SK-N-SH (cell line): ENCODE results near the gene MPDU1. TPM values are rescaled to one million over a fixed set of nuclear protein-coding genes. Genes with fewer than 3 reads are reported as not detected.

Experiments used
- CTCF ChIA-PET: fragments of 300-600, 350-600 bp; formaldehyde crosslinking; extraction: SDS; loops from one replicate; lab custom pipeline; 2021; lab: Yijun Ruan, JAX
- POLR2A ChIA-PET: fragments of 350-600 bp; sonication (Branson Sonifier 250); formaldehyde crosslinking; extraction: SDS; loops from one replicate; lab custom pipeline; 2020; ENCODE audit warnings: antibody characterized with exemption, inconsistent platforms; lab: Yijun Ruan, JAX
- DNase-seq: peaks from one replicate; pipeline ENCODE4 v3.0.0; 2012
- H2AFZ ChIP-seq: fragments of 200-600 bp; sonication (generic); 2 replicates; pipeline ENCODE4 v1.8.1; 2016; ENCODE audit warnings: antibody characterized with exemption, mild to moderate bottlenecking, low read depth
- H3F3A ChIP-seq: fragments of 200-600 bp; sonication (generic); replicated peaks from 2 replicates; pipeline ENCODE3; 2016; ENCODE audit warnings: antibody characterized with exemption, mild to moderate bottlenecking; ENCODE audit not compliant: insufficient read depth
- H3K27ac ChIP-seq, 2 experiments: fragments of 200-500 bp in 1 of 2; fragments of 200-600 bp in 1 of 2; sonication (Bioruptor generic) in 1 of 2; sonication (generic), shearing (Covaris generic) in 1 of 2; 2 replicates each; pipeline versions ENCODE4 v1.5.1 to v1.6.1; 2014 to 2016; ENCODE audit warnings: low read depth in 2 of 2, inconsistent platforms in 1 of 2, low read length in 1 of 2, mild to moderate bottlenecking in 1 of 2, mixed read lengths in 1 of 2
- H3K27me3 ChIP-seq: fragments of 200-600 bp; sonication (generic), shearing (Covaris generic); 2 replicates; pipeline ENCODE4 v1.6.1; 2016; ENCODE audit warnings: mixed run types; ENCODE audit not compliant: insufficient read depth
- H3K36me3 ChIP-seq, 2 experiments: fragments of 200-500 bp in 1 of 2; fragments of 200-600 bp in 1 of 2; sonication (Bioruptor generic) in 1 of 2; sonication (generic) in 1 of 2; replicated peaks in 1 of 2; 2 replicates each; pipeline versions ENCODE3 to v1.5.1; 2014 to 2016; ENCODE audit warnings: low read length in 1 of 2, mild to moderate bottlenecking in 1 of 2; ENCODE audit not compliant: insufficient read depth in 2 of 2, control insufficient read depth in 1 of 2
- H3K4me1 ChIP-seq, 2 experiments: fragments of 200-500 bp in 1 of 2; fragments of 200-600 bp in 1 of 2; sonication (Bioruptor generic) in 1 of 2; sonication (generic), shearing (Covaris generic) in 1 of 2; 2 replicates each; pipeline versions ENCODE4 v1.5.1 to v1.6.1; 2014 to 2016; ENCODE audit warnings: low read depth in 1 of 2, low read length in 1 of 2, mixed run types in 1 of 2; ENCODE audit not compliant: insufficient read depth in 2 of 2, control insufficient read depth in 1 of 2
- H3K4me2 ChIP-seq: fragments of 200-600 bp; sonication (generic), shearing (Covaris generic); 2 replicates; pipeline ENCODE4 v1.6.1; 2017; ENCODE audit warnings: mixed run types
- H3K4me3 ChIP-seq, 2 experiments: fragments of 200-500 bp in 1 of 2; fragments of 200-600 bp in 1 of 2; sonication (Bioruptor generic) in 1 of 2; sonication (generic), shearing (Covaris generic) in 1 of 2; 2 replicates each; pipeline versions ENCODE4 v1.5.1 to v1.8.1; 2014 to 2016; ENCODE audit warnings: low read depth in 2 of 2, inconsistent platforms in 1 of 2, low read length in 1 of 2, mild to moderate bottlenecking in 1 of 2, mixed read lengths in 1 of 2, moderate library complexity in 1 of 2
- H3K79me2 ChIP-seq: fragments of 200-600 bp; sonication (generic); 2 replicates; pipeline ENCODE4 v1.8.1; 2017; ENCODE audit warnings: mild to moderate bottlenecking; ENCODE audit not compliant: insufficient read depth
- H3K9ac ChIP-seq: fragments of 200-600 bp; sonication (generic); 2 replicates; pipeline ENCODE4 v1.6.1; 2017; ENCODE audit warnings: mixed run types
- H3K9me2 ChIP-seq: fragments of 200-600 bp; sonication (generic); 2 replicates; pipeline ENCODE4 v1.6.1; 2017; ENCODE audit warnings: mixed run types
- H3K9me3 ChIP-seq: fragments of 200-600 bp; sonication (generic); 2 replicates; pipeline ENCODE4 v1.6.1; 2017; ENCODE audit warnings: mixed run types, mild to moderate bottlenecking, moderate library complexity
- H4K20me1 ChIP-seq: fragments of 200-600 bp; sonication (generic); 2 replicates; pipeline ENCODE4 v1.6.1; 2017; ENCODE audit warnings: mild to moderate bottlenecking, mixed run types; ENCODE audit not compliant: insufficient read depth
- ELF1 ChIP-seq: IDR thresholded peaks from 2 replicates; pipeline ENCODE4 v1.4.0; 2012
- EZH2phosphoT487 ChIP-seq: fragments of 200-600 bp; sonication (generic); IDR thresholded peaks from 2 replicates; pipeline ENCODE4 v1.6.1; 2017; ENCODE audit warnings: low read depth, mixed run types, mild to moderate bottlenecking, antibody characterized with exemption, moderate library complexity, borderline replicate concordance
- FOXJ3 ChIP-seq: sonication (generic); formaldehyde crosslinking; IDR thresholded peaks from 2 replicates; pipeline ENCODE4 v1.5.1; 2020; ENCODE audit warnings: mild to moderate bottlenecking, missing genetic modification reagents
- FOXM1 ChIP-seq: IDR thresholded peaks from 2 replicates; pipeline ENCODE4 v1.4.0; 2012; ENCODE audit warnings: low read depth, mild to moderate bottlenecking
- GATA2 ChIP-seq: sonication (generic); formaldehyde crosslinking; IDR thresholded peaks from 2 replicates; pipeline ENCODE4 v1.5.0; 2020; ENCODE audit warnings: mild to moderate bottlenecking, missing genetic modification reagents
- IRF3 ChIP-seq: fragments of 150-350 bp; IDR thresholded peaks from 2 replicates; pipeline ENCODE4 v1.6.1; 2016; ENCODE audit warnings: mild to moderate bottlenecking, low read depth, low read length
- JUND ChIP-seq: IDR thresholded peaks from 2 replicates; pipeline ENCODE4 v1.4.0; 2012
- MAX ChIP-seq: IDR thresholded peaks from 2 replicates; pipeline ENCODE4 v1.4.0; 2012; ENCODE audit warnings: low read depth
- MEF2A ChIP-seq: IDR thresholded peaks from 2 replicates; pipeline ENCODE4 v1.4.0; 2012; ENCODE audit warnings: low read depth, borderline replicate concordance
- NFIC ChIP-seq: IDR thresholded peaks from 2 replicates; pipeline ENCODE4 v1.4.0; 2012; ENCODE audit warnings: borderline replicate concordance
- POLR2AphosphoS5 ChIP-seq: IDR thresholded peaks from 2 replicates; pipeline ENCODE4 v1.6.1; 2012; ENCODE audit warnings: low read depth, low read length
- RAD21 ChIP-seq: IDR thresholded peaks from 2 replicates; pipeline ENCODE4 v1.6.1; 2012; ENCODE audit warnings: mild to moderate bottlenecking, low read length
- RFX5 ChIP-seq: IDR thresholded peaks from 2 replicates; pipeline ENCODE4 v1.6.1; 2012; ENCODE audit warnings: mild to moderate bottlenecking, improper control_type of control experiment, low read length
- TCF12 ChIP-seq: IDR thresholded peaks from 2 replicates; pipeline ENCODE4 v1.4.0; 2012
- TEAD4 ChIP-seq: IDR thresholded peaks from 2 replicates; pipeline ENCODE4 v1.4.0; 2012; ENCODE audit warnings: mild to moderate bottlenecking, borderline replicate concordance; ENCODE audit not compliant: insufficient read depth
- USF1 ChIP-seq: IDR thresholded peaks from 2 replicates; pipeline ENCODE4 v1.4.0; 2012; ENCODE audit warnings: low read depth, borderline replicate concordance
- USF2 ChIP-seq: fragments of 150-350 bp; IDR thresholded peaks from 2 replicates; pipeline ENCODE4 v1.6.1; 2017; ENCODE audit warnings: antibody characterized with exemption, low read length, low read depth, borderline replicate concordance
- WGBS: methylation state at CpG from one replicate; pipeline ENCODE4 v1.1.6; 2017; ENCODE audit warnings: low lambda C conversion rate; 5-methylcytosine and 5-hydroxymethylcytosine counted together
- polyA plus RNA-seq, 3 experiments: library from polyadenylated mRNA; depleted of rRNA; stranded (reverse); fragments of >200 nt; gene quantifications; 2 replicates each; pipeline ENCODE4 v1.2.3, GENCODE V29; 2012
- TF ChIP-seq, protein P1 (sequence below): IDR thresholded peaks from 2 replicates; pipeline ENCODE4 v1.6.1; 2012; ENCODE audit warnings: mild to moderate bottlenecking, low read depth, low read length, moderate library complexity

MPDU1 gene
- polyA plus RNA-seq, 1 of the 3 experiments (the other 2 are of a cell fraction): 126 TPM

DNA sequence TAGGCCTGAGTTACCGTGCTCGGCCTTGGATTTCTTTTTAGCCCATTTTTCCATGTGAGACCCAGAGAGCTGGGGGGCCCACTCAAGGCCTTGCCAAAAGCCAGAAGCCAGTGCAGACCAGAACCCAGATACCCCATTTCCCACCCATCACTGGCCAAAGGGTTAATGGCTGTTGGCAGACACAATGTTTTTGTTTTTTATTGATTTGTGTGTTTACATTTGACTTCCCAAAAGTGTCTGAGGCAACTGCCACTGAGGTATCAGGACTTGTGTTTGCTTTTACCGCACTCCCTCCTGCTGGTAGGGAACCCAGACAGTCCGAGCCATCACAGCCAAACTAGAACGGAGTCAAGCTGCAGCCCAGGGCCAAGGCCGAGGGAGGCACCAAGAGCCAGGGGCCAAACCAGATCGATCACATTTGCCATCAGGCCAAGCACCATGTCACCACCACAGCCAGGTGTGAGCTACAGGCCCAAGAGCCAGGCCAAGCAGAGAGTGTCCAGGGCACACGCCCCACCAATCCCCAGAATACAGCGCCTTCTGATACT, 42.5 kb upstream of the MPDU1 start (continued):
- TF ChIP-seq, protein P1, sequence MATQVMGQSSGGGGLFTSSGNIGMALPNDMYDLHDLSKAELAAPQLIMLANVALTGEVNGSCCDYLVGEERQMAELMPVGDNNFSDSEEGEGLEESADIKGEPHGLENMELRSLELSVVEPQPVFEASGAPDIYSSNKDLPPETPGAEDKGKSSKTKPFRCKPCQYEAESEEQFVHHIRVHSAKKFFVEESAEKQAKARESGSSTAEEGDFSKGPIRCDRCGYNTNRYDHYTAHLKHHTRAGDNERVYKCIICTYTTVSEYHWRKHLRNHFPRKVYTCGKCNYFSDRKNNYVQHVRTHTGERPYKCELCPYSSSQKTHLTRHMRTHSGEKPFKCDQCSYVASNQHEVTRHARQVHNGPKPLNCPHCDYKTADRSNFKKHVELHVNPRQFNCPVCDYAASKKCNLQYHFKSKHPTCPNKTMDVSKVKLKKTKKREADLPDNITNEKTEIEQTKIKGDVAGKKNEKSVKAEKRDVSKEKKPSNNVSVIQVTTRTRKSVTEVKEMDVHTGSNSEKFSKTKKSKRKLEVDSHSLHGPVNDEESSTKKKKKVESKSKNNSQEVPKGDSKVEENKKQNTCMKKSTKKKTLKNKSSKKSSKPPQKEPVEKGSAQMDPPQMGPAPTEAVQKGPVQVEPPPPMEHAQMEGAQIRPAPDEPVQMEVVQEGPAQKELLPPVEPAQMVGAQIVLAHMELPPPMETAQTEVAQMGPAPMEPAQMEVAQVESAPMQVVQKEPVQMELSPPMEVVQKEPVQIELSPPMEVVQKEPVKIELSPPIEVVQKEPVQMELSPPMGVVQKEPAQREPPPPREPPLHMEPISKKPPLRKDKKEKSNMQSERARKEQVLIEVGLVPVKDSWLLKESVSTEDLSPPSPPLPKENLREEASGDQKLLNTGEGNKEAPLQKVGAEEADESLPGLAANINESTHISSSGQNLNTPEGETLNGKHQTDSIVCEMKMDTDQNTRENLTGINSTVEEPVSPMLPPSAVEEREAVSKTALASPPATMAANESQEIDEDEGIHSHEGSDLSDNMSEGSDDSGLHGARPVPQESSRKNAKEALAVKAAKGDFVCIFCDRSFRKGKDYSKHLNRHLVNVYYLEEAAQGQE: no peak
- TF ChIP-seq ELF1 (no peak), NFIC (no peak), JUND (no peak), FOXM1 (no peak), RFX5 (no peak), IRF3 (no peak), MAX (no peak), TCF12 (no peak), EZH2phosphoT487 (no peak)

- Histone ChIP-seq H3K9me2 (no peaks in the 10 kb centered on the region), H3K79me2 (no peaks in the 10 kb centered on the region), H3K4me1 (peaks cover 0 to 8% of the 10 kb centered on the region in 2 experiments; a peak in 1 of 4 replicates), H3F3A (no peaks in the 10 kb centered on the region), H3K9ac (no peak overlapping the region), H4K20me1 (no peaks in the 10 kb centered on the region), H2AFZ (no peak overlapping the region), H3K27me3 (no peaks in the 10 kb centered on the region; the same call in 1 of the 2 replicates), H3K4me2 (no peak overlapping the region), H3K4me3 (no peak overlapping the region), H3K27ac (no peak overlapping the region), H3K9me3 (no peaks in the 10 kb centered on the region), H3K36me3 (no peaks in the 10 kb centered on the region)
- ChIA-PET POLR2A (no interaction called here), CTCF (interaction anchor here (1.0 to 1.4 kb wide), 3 partner anchors 21 to 90 kb away, joined by 3 to 5 read pairs (median 3); no protein-coding TSS in a partner anchor)
- WGBS: 70% methylated on average over 6 of the region's 6 CpGs
- TF ChIP-seq FOXJ3 (CRISPR knock-in tag) (no peak), POLR2AphosphoS5 (no peak), JUND (no peak), RAD21 (no peak), MAX (no peak), USF2 (no peak), GATA2 (CRISPR knock-in tag) (no peak), FOXM1 (no peak), TEAD4 (no peak), MEF2A (no peak), ELF1 (no peak), USF1 (no peak)
- TF ChIP-seq, protein P1: no peak
- DNase-seq: no peak
These were observed 38.7 kb upstream of the MPDU1 start for GRCh38 chr17:7544911-7545310.
